Measurements from ENCODE around the gene ZFP62. TPM values are rescaled to one million over a fixed set of nuclear protein-coding genes. Genes with fewer than 3 reads are reported as not detected.

ZFP62 gene
- total RNA-seq, 1 donor from 2014 or later: 14.5 TPM

DNA sequence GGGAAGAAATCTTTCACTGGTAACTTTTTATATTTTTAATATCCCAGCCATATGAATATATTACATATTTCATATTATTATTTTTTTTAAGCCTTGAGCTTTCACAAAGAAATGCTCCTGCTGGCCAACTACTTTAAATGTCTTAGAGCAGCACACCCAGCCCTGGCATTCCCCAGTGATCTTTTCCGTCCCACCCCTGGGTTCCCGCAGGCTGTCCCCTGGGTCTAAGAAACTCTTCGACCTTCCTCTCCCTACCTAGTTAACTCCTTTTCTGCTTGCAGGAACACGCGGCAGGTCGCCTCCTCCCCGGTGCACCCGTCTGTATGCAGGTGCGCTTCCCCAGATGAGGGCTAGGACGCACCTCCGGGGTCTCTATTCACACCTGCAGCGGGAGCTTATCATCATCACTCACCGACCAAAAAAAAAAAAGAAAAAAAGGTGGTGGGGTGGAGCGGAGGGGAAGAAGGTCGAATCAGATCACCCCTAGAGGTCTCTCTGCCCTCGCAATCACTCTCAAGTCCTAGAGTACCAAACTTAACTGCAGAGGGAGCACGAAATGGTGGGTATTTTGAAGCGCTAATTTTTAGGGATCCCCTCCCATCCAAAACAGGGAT, 696 bp downstream of the ZFP62 start:
- Mint-ChIP-seq H3K9me3 (ENCODE audit: unreplicated experiment) (no peaks in the 10 kb centered on the region), H3K27me3 (ENCODE audit: low read depth, unreplicated experiment) (no peaks in the 10 kb centered on the region), H3K36me3 (ENCODE audit: low read depth, unreplicated experiment) (peaks cover 9% of the 10 kb centered on the region), H3K27ac (ENCODE audit: unreplicated experiment) (peak overlapping the region; percentile 88), H3K4me3 (ENCODE audit: unreplicated experiment) (peak overlapping the region; percentile 93), H3K4me1 (ENCODE audit: low read depth, unreplicated experiment) (no peaks in the 10 kb centered on the region)
- no peaks in the 10 kb centered on the region for H3K27me3 ChIP-seq (ENCODE audit: insufficient read depth, low read length)
- H3K4me3 ChIP-seq (ENCODE audit: insufficient read depth, low read depth, low read length): peak overlapping the region; percentile 95
- H4K20me1 ChIP-seq (ENCODE audit: insufficient read depth, low read length): no peaks in the 10 kb centered on the region
- DNase-seq (ENCODE audit: low read depth): no peak
- H3K4me2 ChIP-seq (ENCODE audit: low read length): peak overlapping the region; percentile 98
- no peak for FAIRE-seq
- H3K9me3 ChIP-seq (ENCODE audit: insufficient read depth, low read depth, low read length): no peaks in the 10 kb centered on the region
- TF ChIP-seq EZH2 (IDR thresholded peaks at IDR 0.05; ENCODE audit: insufficient read depth, low read length) (no peak), CTCF (IDR thresholded peaks at IDR 0.05; ENCODE audit: insufficient read depth, low read depth, low read length) (no peak)
- peaks cover 29% of the 10 kb centered on the region for H3K79me2 ChIP-seq (ENCODE audit: insufficient read depth, low read length)
- peaks cover 7% of the 10 kb centered on the region for H3K4me1 ChIP-seq (ENCODE audit: insufficient read depth, low read length)
- H3K9ac ChIP-seq (ENCODE audit: low read length): peak overlapping the region; percentile 95
- H3K27ac ChIP-seq (ENCODE audit: low read depth, low read length): peak overlapping the region; percentile 71
- H2AFZ ChIP-seq (ENCODE audit: low read depth, low read length): peak overlapping the region; percentile 95
- H3K36me3 ChIP-seq (ENCODE audit: insufficient read depth, low read length): no peaks in the 10 kb centered on the region

DNA sequence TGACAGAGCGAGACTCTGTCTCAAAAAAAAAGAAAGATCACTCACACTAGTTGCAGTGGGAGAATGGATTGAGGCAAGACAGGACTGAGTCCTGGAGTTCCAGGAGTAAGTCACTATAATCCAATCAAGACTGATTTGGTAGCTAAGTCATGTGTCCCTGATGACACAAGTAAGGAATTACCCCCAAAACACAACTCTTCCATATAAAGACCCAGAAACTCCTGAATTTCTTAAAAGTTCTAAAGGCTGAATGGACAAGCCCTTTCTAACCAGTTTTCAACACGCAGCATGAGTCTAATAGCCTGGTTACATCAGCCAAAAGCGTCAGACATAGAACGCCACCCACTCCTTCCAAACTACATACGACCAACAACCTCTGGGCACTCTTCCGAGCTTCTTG, 2.5 kb downstream of the ZFP62 start:
- H3K36me3 Mint-ChIP-seq (ENCODE audit: low read depth, unreplicated experiment): peaks cover 16% of the 10 kb centered on the region
- Histone ChIP-seq H3K36me3 (ENCODE audit: insufficient read depth, low read length) (no peaks in the 10 kb centered on the region), H3K4me1 (ENCODE audit: insufficient read depth, low read length) (peaks cover 7% of the 10 kb centered on the region)

More for the DNA sequence above, 2.5 kb downstream of the ZFP62 start:
- no peak overlapping the region for H3K27ac ChIP-seq (ENCODE audit: low read depth, low read length)
- no peaks in the 10 kb centered on the region for H4K20me1 ChIP-seq (ENCODE audit: insufficient read depth, low read length)
- no peak overlapping the region for H3K27ac Mint-ChIP-seq (ENCODE audit: unreplicated experiment)
- peaks cover 29% of the 10 kb centered on the region for H3K79me2 ChIP-seq (ENCODE audit: insufficient read depth, low read length)
- H3K4me2 ChIP-seq (ENCODE audit: low read length): no peak overlapping the region
- FAIRE-seq (no peak), DNase-seq (ENCODE audit: low read depth) (no peak)
- no peaks in the 10 kb centered on the region for H3K27me3 ChIP-seq (ENCODE audit: insufficient read depth, low read length)
- H3K9me3 ChIP-seq (ENCODE audit: insufficient read depth, low read depth, low read length): no peaks in the 10 kb centered on the region
- H3K4me1 Mint-ChIP-seq (ENCODE audit: low read depth, unreplicated experiment): no peaks in the 10 kb centered on the region
- TF ChIP-seq EZH2 (IDR thresholded peaks at IDR 0.05; ENCODE audit: insufficient read depth, low read length) (no peak), CTCF (IDR thresholded peaks at IDR 0.05; ENCODE audit: insufficient read depth, low read depth, low read length) (no peak)
- no peak overlapping the region for H3K4me3 Mint-ChIP-seq (ENCODE audit: unreplicated experiment)
- H3K4me3 ChIP-seq (ENCODE audit: insufficient read depth, low read depth, low read length): no peak overlapping the region
- no peak overlapping the region for H2AFZ ChIP-seq (ENCODE audit: low read depth, low read length)
- H3K9ac ChIP-seq (ENCODE audit: low read length): no peak overlapping the region
- H3K27me3 Mint-ChIP-seq (ENCODE audit: low read depth, unreplicated experiment): no peaks in the 10 kb centered on the region
- H3K9me3 Mint-ChIP-seq (ENCODE audit: unreplicated experiment): no peaks in the 10 kb centered on the region

Data from astrocyte (in vitro differentiated cells and primary cell).